Liver (tissue), 9 donors: ENCODE data around the gene STK39. TPM values are rescaled to one million over a fixed set of nuclear protein-coding genes. Genes with fewer than 3 reads are reported as not detected.

Experiments
- DNase-seq: peaks from one replicate; pipeline ENCODE4 v3.0.0-alpha.2; 2017; ENCODE audit warnings: low spot score
- H3K27ac ChIP-seq, 2 donors: one replicate each; pipeline ENCODE4 v1.7.0; 2013; ENCODE audit warnings: inconsistent platforms in 2 of 2, low read length in 2 of 2, control low read depth in 1 of 2, low read depth in 1 of 2, mild to moderate bottlenecking in 1 of 2
- H3K27me3 ChIP-seq, 4 donors: one replicate each; pipeline versions ENCODE4 v1.6.1 to v1.7.0; 2013; ENCODE audit warnings: low read length in 3 of 4, inconsistent platforms in 1 of 4, mild to moderate bottlenecking in 1 of 4, moderate library complexity in 1 of 4; ENCODE audit not compliant: control insufficient read depth in 4 of 4, insufficient read depth in 4 of 4
- H3K36me3 ChIP-seq, 4 donors: one replicate each; pipeline versions ENCODE4 v1.6.1 to v1.7.0; 2013; ENCODE audit warnings: low read length in 3 of 4, mild to moderate bottlenecking in 3 of 4, low read depth in 1 of 4, moderate library complexity in 1 of 4; ENCODE audit not compliant: control insufficient read depth in 4 of 4, insufficient read depth in 3 of 4
- H3K4me1 ChIP-seq, 4 donors: one replicate each; pipeline versions ENCODE4 v1.6.1 to v1.7.0; 2013; ENCODE audit warnings: low read length in 3 of 4, mild to moderate bottlenecking in 3 of 4, moderate library complexity in 1 of 4; ENCODE audit not compliant: control insufficient read depth in 4 of 4, insufficient read depth in 4 of 4
- H3K4me3 ChIP-seq, 3 donors: one replicate each; pipeline versions ENCODE4 v1.6.1 to v1.7.0; 2013; ENCODE audit warnings: low read length in 3 of 3, control low read depth in 1 of 3, low read depth in 1 of 3, mild to moderate bottlenecking in 1 of 3
- H3K9ac ChIP-seq, 2 donors: one replicate each; pipeline ENCODE4 v1.7.0; 2013; ENCODE audit warnings: low read length in 2 of 2, mild to moderate bottlenecking in 2 of 2, moderate library complexity in 2 of 2, control low read depth in 1 of 2, low read depth in 1 of 2
- H3K9me3 ChIP-seq, 4 donors: one replicate each; pipeline versions ENCODE4 v1.6.1 to v1.7.0; 2013; ENCODE audit warnings: low read length in 3 of 4; ENCODE audit not compliant: control insufficient read depth in 4 of 4
- CTCF ChIP-seq: fragments of 150-350 bp; IDR thresholded peaks from 2 replicates; pipeline ENCODE4 v1.5.1; 2017; ENCODE audit warnings: improper control_type of control experiment, low read depth, low read length; ENCODE audit not compliant: missing input control
- EGR1 ChIP-seq, 2 donors: IDR thresholded peaks; 2 replicates each; pipeline ENCODE4 v1.6.1; 2016 to 2018; ENCODE audit warnings: antibody characterized with exemption in 2 of 2, low read depth in 2 of 2
- FOXA1 ChIP-seq: IDR thresholded peaks from 2 replicates; pipeline ENCODE4 v1.6.1; 2016; ENCODE audit warnings: antibody characterized with exemption
- FOXA2 ChIP-seq: IDR thresholded peaks from 2 replicates; pipeline ENCODE4 v1.6.1; 2016; ENCODE audit warnings: antibody characterized with exemption
- GABPA ChIP-seq, 2 donors: IDR thresholded peaks in 1 of 2; conservative IDR thresholded peaks in 1 of 2; 2 replicates each; pipeline ENCODE4 v1.6.1; 2016; ENCODE audit warnings: antibody characterized with exemption in 2 of 2, mild to moderate bottlenecking in 1 of 2, moderate library complexity in 1 of 2
- HNF4A ChIP-seq, 2 donors: conservative IDR thresholded peaks; 2 replicates each; pipeline ENCODE4 v1.6.1; 2016; ENCODE audit warnings: antibody characterized with exemption in 2 of 2, mild to moderate bottlenecking in 2 of 2
- HNF4G ChIP-seq: IDR thresholded peaks from 2 replicates; pipeline ENCODE4 v1.6.1; 2016; ENCODE audit warnings: antibody characterized with exemption
- JUND ChIP-seq, 2 donors: IDR thresholded peaks; 2 replicates each; pipeline ENCODE4 v1.6.1; 2016; ENCODE audit warnings: antibody characterized with exemption in 2 of 2
- NR2F2 ChIP-seq: IDR thresholded peaks from 2 replicates; pipeline ENCODE4 v1.6.1; 2016; ENCODE audit warnings: antibody characterized with exemption
- RAD21 ChIP-seq, 2 donors: IDR thresholded peaks; 2 replicates each; pipeline ENCODE4 v1.6.1; 2016; ENCODE audit warnings: antibody characterized with exemption in 2 of 2, mild to moderate bottlenecking in 2 of 2
- REST ChIP-seq: IDR thresholded peaks from 2 replicates; pipeline ENCODE4 v1.6.1; 2016; ENCODE audit warnings: antibody characterized with exemption, mild to moderate bottlenecking
- RXRA ChIP-seq, 2 donors: IDR thresholded peaks; 2 replicates each; pipeline ENCODE4 v1.6.1; 2017 to 2018; ENCODE audit warnings: antibody characterized with exemption in 2 of 2, mild to moderate bottlenecking in 1 of 2
- SP1 ChIP-seq: IDR thresholded peaks from 2 replicates; pipeline ENCODE4 v1.6.1; 2018; ENCODE audit warnings: antibody characterized with exemption, mild to moderate bottlenecking
- YY1 ChIP-seq: IDR thresholded peaks from 2 replicates; pipeline ENCODE4 v1.6.1; 2016; ENCODE audit warnings: antibody characterized with exemption, mild to moderate bottlenecking
- ZBTB33 ChIP-seq: IDR thresholded peaks from 2 replicates; pipeline ENCODE4 v1.6.1; 2016; ENCODE audit warnings: antibody characterized with exemption
- WGBS: extraction: QIAGEN DNeasy Blood & Tissue Kit; methylation state at CpG from one replicate; pipeline ENCODE4 v1.1.7; 2013; 5-methylcytosine and 5-hydroxymethylcytosine counted together
- polyA plus RNA-seq, 2 donors: library from polyadenylated mRNA; stranded (reverse) in 1 of 2; unstranded in 1 of 2; fragments of 200-250 nt in 1 of 2; fragments of >200 nt in 1 of 2; fragmentation: Nextera tagmentation in 1 of 2; extraction: Ambion mirVana in 1 of 2; gene quantifications; one replicate each; pipeline versions ENCODE4 v1.2.1 to v1.2.3, GENCODE V29; 2013 to 2015
- total RNA-seq, 2 donors: library from RNA; depleted of rRNA; stranded (reverse); fragments of >200 nt; gene quantifications; one replicate each; pipeline ENCODE4 v1.2.3, GENCODE V29; 2014
- TF ChIP-seq, protein P1 (sequence below): IDR thresholded peaks from 2 replicates; pipeline ENCODE4 v1.6.1; 2016; ENCODE audit warnings: antibody characterized with exemption
- TF ChIP-seq, protein P2 (sequence below): IDR thresholded peaks from 2 replicates; pipeline ENCODE4 v1.6.1; 2016; ENCODE audit warnings: antibody characterized with exemption
- donor health status: healthy.
- donor health status: healthy.
- donor health status: healthy.
- donor health status: healthy.
- donor health status: healthy.

STK39 gene
- total and polyA plus RNA-seq, 4 donors = 0.29 to 1.8 (median 0.73) TPM

DNA sequence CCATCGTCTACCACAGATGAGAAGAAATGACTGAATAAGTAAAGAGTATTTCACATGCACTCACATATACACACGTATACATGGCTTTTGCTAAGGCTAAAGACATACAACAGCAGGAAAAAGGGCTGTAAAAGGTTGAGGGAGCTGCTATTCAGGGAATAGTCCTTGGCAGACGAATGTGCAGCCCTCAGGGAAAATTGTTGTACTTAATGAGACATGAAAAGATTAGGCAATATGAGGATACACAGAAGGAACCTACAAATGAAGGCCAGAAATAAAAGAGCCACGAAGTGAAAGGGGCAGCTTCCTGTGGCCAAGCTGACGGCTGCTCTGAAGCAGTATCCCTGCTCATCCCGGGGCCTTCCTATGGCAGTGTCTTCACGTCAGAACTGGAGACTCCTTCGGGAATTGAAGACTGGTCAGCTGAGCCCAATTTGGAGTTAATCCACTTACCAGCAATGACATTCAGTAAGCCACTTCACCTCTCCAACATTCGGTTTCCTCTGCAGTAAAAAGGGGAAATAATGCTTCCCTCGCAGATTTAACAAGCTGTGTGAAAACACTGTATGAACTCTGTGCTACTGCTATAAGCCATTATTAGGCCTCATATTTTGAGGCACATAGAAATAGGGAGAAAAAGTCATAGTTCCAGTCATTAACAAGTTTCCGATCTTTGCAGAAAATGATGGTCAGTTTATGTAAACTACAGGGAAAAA is 221.8 kb downstream of the STK39 start:
- no peak overlapping the region for H3K9ac ChIP-seq
- H3K4me3 ChIP-seq = no peak overlapping the region
- WGBS = 79% methylated on average over 11 of the region's 11 CpGs
- H3K27me3 ChIP-seq = no peaks in the 10 kb centered on the region
- no peak for DNase-seq
- no peak overlapping the region for H3K27ac ChIP-seq
- TF ChIP-seq, protein P1, sequence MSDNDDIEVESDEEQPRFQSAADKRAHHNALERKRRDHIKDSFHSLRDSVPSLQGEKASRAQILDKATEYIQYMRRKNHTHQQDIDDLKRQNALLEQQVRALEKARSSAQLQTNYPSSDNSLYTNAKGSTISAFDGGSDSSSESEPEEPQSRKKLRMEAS = no peak
- TF ChIP-seq GABPA (IDR thresholded peaks at IDR 0.05 in 1 of 2, conservative IDR thresholded peaks at IDR 0.05 in 1 of 2) (no peak), SP1 (no peak), CTCF (no peak), FOXA1 (no peak), FOXA2 (no peak), HNF4G (no peak), JUND (IDR thresholded peaks at IDR 0.05) (no peak), HNF4A (conservative IDR thresholded peaks at IDR 0.05) (no peak)
- no peaks in the 10 kb centered on the region for H3K9me3 ChIP-seq
- H3K4me1 ChIP-seq = no peaks in the 10 kb centered on the region
- no peaks in the 10 kb centered on the region for H3K36me3 ChIP-seq

GRCh38 chr2:168024459-168024858 is 222.9 kb downstream of the STK39 start:
- H3K27me3 ChIP-seq = no peaks in the 10 kb centered on the region
- H3K4me3 ChIP-seq = no peak overlapping the region
- no peaks in the 10 kb centered on the region for H3K4me1 ChIP-seq
- H3K36me3 ChIP-seq = no peaks in the 10 kb centered on the region
- DNase-seq = no peak
- H3K27ac ChIP-seq = no peak overlapping the region
- WGBS = 88% methylated on average over 4 of the region's 4 CpGs
- H3K9ac ChIP-seq = no peak overlapping the region
- H3K9me3 ChIP-seq = no peaks in the 10 kb centered on the region
- TF ChIP-seq, protein P1 = no peak
- no peak for TF ChIP-seq SP1
- TF ChIP-seq NR2F2 = no peak
- no peak for TF ChIP-seq HNF4A (conservative IDR thresholded peaks at IDR 0.05)
- no peak for TF ChIP-seq CTCF
- TF ChIP-seq ZBTB33 = no peak
- no peak for TF ChIP-seq RAD21 (IDR thresholded peaks at IDR 0.05)
- TF ChIP-seq EGR1 (IDR thresholded peaks at IDR 0.05; ENCODE audit: low read depth in 2 of 2) = no peak
- TF ChIP-seq REST = no peak
- TF ChIP-seq GABPA (IDR thresholded peaks at IDR 0.05 in 1 of 2, conservative IDR thresholded peaks at IDR 0.05 in 1 of 2) = no peak
- TF ChIP-seq FOXA1 = no peak
- TF ChIP-seq, protein P2, sequence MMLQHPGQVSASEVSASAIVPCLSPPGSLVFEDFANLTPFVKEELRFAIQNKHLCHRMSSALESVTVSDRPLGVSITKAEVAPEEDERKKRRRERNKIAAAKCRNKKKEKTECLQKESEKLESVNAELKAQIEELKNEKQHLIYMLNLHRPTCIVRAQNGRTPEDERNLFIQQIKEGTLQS = no peak
- TF ChIP-seq RXRA (IDR thresholded peaks at IDR 0.05) = no peak
- TF ChIP-seq YY1 = no peak
